K562 (cell line): ENCODE measurements around the gene ARHGAP33. TPM values are rescaled to one million over a fixed set of nuclear protein-coding genes. Genes with fewer than 3 reads are reported as not detected.

ENCODE experiments used
- ARID1B ChIP-seq: fragments of 450-650 bp; IDR thresholded peaks from 2 replicates; pipeline ENCODE4 v1.6.1; 2016; ENCODE audit warnings: antibody characterized with exemption, mild to moderate bottlenecking, inconsistent platforms
- ARNT ChIP-seq, 2 experiments: fragments of 450-650 bp; IDR thresholded peaks; 2 replicates each; pipeline ENCODE4 v1.6.1; 2016; ENCODE audit warnings: mild to moderate bottlenecking in 1 of 2
- CBX3 ChIP-seq, 2 experiments: IDR thresholded peaks; 1 replicate in 1 of 2; 2 replicates in 1 of 2; pipeline ENCODE4 v1.6.1; 2012; ENCODE audit warnings: inconsistent platforms in 2 of 2, low read length in 2 of 2, borderline replicate concordance in 1 of 2, control low read depth in 1 of 2
- CCNT2 ChIP-seq: IDR thresholded peaks from 2 replicates; pipeline ENCODE4 v1.6.1; 2011; ENCODE audit warnings: borderline replicate concordance, low read depth, mild to moderate bottlenecking, moderate library complexity, mixed read lengths, low read length; ENCODE audit not compliant: insufficient read length; ENCODE audit errors: extremely low read depth
- LCOR ChIP-seq: sonication (generic); formaldehyde crosslinking; IDR thresholded peaks from 2 replicates; pipeline ENCODE4 v1.8.0; 2022; ENCODE audit warnings: mild to moderate bottlenecking, missing genetic modification reagents
- MAZ ChIP-seq, 2 experiments: fragments of 450-650 bp in 1 of 2; sonication (generic) in 1 of 2; formaldehyde crosslinking; IDR thresholded peaks in 1 of 2; conservative IDR thresholded peaks in 1 of 2; 2 replicates each; pipeline versions ENCODE4 v1.4.0 to v1.5.0; 2020; ENCODE audit warnings: mild to moderate bottlenecking in 1 of 2, missing genetic modification reagents in 1 of 2
- NFIX ChIP-seq: fragments of 250-450 bp; sonication (Bioruptor Pico); IDR thresholded peaks from 2 replicates; pipeline ENCODE4 v1.4.0; 2020; ENCODE audit warnings: low read depth, mild to moderate bottlenecking, moderate library complexity
- NFYB ChIP-seq: IDR thresholded peaks from 2 replicates; pipeline ENCODE4 v1.6.1; 2011; ENCODE audit warnings: mild to moderate bottlenecking, moderate library complexity; ENCODE audit not compliant: insufficient read length; ENCODE audit errors: extremely low read depth
- NR1H2 ChIP-seq: sonication (generic); formaldehyde crosslinking; IDR thresholded peaks from 2 replicates; pipeline ENCODE4 v1.4.0; 2020; ENCODE audit warnings: mild to moderate bottlenecking, missing genetic modification reagents
- POLR2G ChIP-seq: fragments of 200-400 bp; formaldehyde crosslinking; IDR thresholded peaks from 2 replicates; pipeline ENCODE4 v1.6.1; 2017; ENCODE audit warnings: low read depth, mild to moderate bottlenecking, antibody characterized with exemption, low read length, moderate library complexity
- RBM39 ChIP-seq: fragments of 200-400 bp; formaldehyde crosslinking; optimal IDR thresholded peaks from 2 replicates; pipeline ENCODE3; 2018; ENCODE audit warnings: low read depth, low read length
- RFX7 ChIP-seq: fragments of 250-450 bp; sonication (Bioruptor Pico); IDR thresholded peaks from 2 replicates; pipeline ENCODE4 v1.5.1; 2021; ENCODE audit warnings: mild to moderate bottlenecking
- TRIM24 ChIP-seq, 2 experiments: fragments of 450-650 bp; IDR thresholded peaks; 2 replicates each; pipeline ENCODE4 v1.6.1; 2016
- ZNF143 ChIP-seq: sonication (generic); formaldehyde crosslinking; IDR thresholded peaks from 2 replicates; pipeline ENCODE4 v1.9.0; 2022; ENCODE audit warnings: mild to moderate bottlenecking, missing genetic modification reagents
- ZNF41 ChIP-seq: fragments of 250-450 bp; sonication (Bioruptor Pico); conservative IDR thresholded peaks from 2 replicates; pipeline ENCODE4 v1.4.0; 2020; ENCODE audit warnings: mild to moderate bottlenecking
- ZNF431 ChIP-seq: sonication (generic); formaldehyde crosslinking; IDR thresholded peaks from 2 replicates; pipeline ENCODE4 v1.8.0; 2022; ENCODE audit warnings: mild to moderate bottlenecking, missing genetic modification reagents
- polyA plus RNA-seq, 8 experiments: library from polyadenylated mRNA; depleted of rRNA in 4 of 8; stranded (reverse) in 5 of 8; unstranded in 3 of 8; fragments of >200 nt; fragmentation: Nextera tagmentation in 2 of 8; fragmentation: Illumina TruSeq in 1 of 8; extraction: Ambion mirVana in 2 of 8; extraction: Trizol in 1 of 8; gene quantifications; 2 replicates each; pipeline versions ENCODE4 v1.2.1 to v1.2.3, GENCODE V29; 2011 to 2014; ENCODE audit warnings: inconsistent platforms in 1 of 8, missing spikeins in 1 of 8
- total RNA-seq, 7 experiments: library from RNA; depleted of rRNA in 6 of 7; stranded (reverse); fragments of >200 nt in 6 of 7; fragmentation: Illumina TruSeq in 2 of 7; extraction: Trizol in 2 of 7; gene quantifications; 2 replicates each; pipeline versions ENCODE4 v1.2.1 to v1.2.3, GENCODE V29; 2011 to 2021; ENCODE audit warnings: low replicate concordance in 1 of 7
- TF ChIP-seq, protein P1 (sequence below), 2 experiments: fragments of 450-650 bp in 1 of 2; sonication (generic) in 1 of 2; formaldehyde crosslinking in 1 of 2; IDR thresholded peaks; 2 replicates each; pipeline versions ENCODE4 v1.7.1 to v1.9.0; 2016 to 2022; ENCODE audit warnings: inconsistent platforms in 1 of 2, mild to moderate bottlenecking in 1 of 2, missing genetic modification reagents in 1 of 2
- TF ChIP-seq, protein P2 (sequence below): sonication (generic); IDR thresholded peaks from 2 replicates; pipeline ENCODE4 v1.6.1; 2016

Gene ARHGAP33
- total and polyA plus RNA-seq, 9 of the 15 experiments (the other 6 are each of a cell fraction or from before 2014, with no cell fraction given): 0.06 to 26.6 (median 1.6) TPM; not detected in 1

DNA sequence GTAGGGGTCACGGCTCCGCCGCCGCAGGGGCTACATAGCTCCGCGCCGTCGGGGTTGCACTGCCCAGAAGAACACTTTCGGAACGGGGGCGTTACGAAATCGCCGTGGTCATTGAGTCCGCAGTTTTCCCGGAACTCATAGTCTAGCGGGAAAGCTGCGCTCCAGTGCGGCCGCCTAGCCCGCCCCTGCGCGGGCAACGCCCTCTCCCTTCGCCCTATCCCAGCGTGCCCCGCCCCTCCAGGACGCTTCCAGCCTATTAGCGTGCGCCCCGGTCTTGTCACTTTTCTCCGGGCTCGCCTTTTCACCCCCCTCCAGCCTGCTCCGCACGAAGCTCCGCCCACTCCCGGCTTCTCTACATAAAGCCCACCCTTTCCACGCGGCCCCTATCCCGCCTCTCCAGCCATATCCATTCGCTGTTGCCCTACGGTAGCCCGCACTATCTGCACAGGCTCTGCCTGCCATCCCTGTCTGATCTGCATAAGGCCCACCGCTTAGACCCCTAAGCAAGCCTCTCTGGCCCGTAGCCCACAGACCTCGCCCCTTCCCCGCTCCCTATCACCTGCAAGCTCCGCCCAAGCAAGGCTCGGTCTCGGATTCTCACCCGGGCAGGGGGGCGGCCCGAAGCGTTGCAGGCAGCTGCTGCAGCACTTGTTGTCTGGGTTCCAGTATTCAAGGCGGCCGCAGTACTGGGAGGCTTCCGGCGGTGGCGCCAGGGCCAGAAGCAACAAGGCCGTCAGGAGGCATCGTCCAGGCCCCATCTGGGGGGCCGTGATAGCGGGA is 34.8 kb upstream of the ARHGAP33 start (continued):
- TF ChIP-seq, protein P1, sequence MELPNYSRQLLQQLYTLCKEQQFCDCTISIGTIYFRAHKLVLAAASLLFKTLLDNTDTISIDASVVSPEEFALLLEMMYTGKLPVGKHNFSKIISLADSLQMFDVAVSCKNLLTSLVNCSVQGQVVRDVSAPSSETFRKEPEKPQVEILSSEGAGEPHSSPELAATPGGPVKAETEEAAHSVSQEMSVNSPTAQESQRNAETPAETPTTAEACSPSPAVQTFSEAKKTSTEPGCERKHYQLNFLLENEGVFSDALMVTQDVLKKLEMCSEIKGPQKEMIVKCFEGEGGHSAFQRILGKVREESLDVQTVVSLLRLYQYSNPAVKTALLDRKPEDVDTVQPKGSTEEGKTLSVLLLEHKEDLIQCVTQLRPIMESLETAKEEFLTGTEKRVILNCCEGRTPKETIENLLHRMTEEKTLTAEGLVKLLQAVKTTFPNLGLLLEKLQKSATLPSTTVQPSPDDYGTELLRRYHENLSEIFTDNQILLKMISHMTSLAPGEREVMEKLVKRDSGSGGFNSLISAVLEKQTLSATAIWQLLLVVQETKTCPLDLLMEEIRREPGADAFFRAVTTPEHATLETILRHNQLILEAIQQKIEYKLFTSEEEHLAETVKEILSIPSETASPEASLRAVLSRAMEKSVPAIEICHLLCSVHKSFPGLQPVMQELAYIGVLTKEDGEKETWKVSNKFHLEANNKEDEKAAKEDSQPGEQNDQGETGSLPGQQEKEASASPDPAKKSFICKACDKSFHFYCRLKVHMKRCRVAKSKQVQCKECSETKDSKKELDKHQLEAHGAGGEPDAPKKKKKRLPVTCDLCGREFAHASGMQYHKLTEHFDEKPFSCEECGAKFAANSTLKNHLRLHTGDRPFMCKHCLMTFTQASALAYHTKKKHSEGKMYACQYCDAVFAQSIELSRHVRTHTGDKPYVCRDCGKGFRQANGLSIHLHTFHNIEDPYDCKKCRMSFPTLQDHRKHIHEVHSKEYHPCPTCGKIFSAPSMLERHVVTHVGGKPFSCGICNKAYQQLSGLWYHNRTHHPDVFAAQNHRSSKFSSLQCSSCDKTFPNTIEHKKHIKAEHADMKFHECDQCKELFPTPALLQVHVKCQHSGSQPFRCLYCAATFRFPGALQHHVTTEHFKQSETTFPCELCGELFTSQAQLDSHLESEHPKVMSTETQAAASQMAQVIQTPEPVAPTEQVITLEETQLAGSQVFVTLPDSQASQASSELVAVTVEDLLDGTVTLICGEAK (IDR thresholded peaks at IDR 0.05): peak; percentile 61
- TF ChIP-seq, protein P1 (CRISPR knock-in tag; IDR thresholded peaks at IDR 0.05): no peak
- TF ChIP-seq ARNT (IDR thresholded peaks at IDR 0.05) (peak in 1 of 2 experiments; percentile 44; a peak in 1 of 4 replicates), LCOR (CRISPR knock-in tag) (peak; percentile 61; the same call in 1 of the 2 replicates), ARID1B (peak; percentile 8), NFIX (CRISPR knock-in tag) (no peak), ZNF41 (no peak), CCNT2 (peak; percentile 41), ZNF143 (peak; percentile 49; the same call in 1 of the 2 replicates), CBX3 (IDR thresholded peaks at IDR 0.05; ENCODE audit: borderline replicate concordance in 1 of 2, low read length in 2 of 2) (no peak), POLR2G (peak; percentile 89), RBM39 (peak; percentile 67), MAZ (CRISPR knock-in tag; conservative IDR thresholded peaks at IDR 0.05 in 1 of 2, IDR thresholded peaks at IDR 0.05 in 1 of 2) (peak; percentile 67 to 86), NR1H2 (CRISPR knock-in tag) (no peak), TRIM24 (IDR thresholded peaks at IDR 0.05) (0 out of 4 replicates have a peak, but pooled peaks of 1 of the 2 experiments have one; percentile 7), NFYB (peak; percentile 37), RFX7 (CRISPR knock-in tag) (0 out of 2 replicates have a peak, but pooled peaks have one; percentile 16), ZNF431 (CRISPR knock-in tag) (no peak)
- TF ChIP-seq, protein P2, sequence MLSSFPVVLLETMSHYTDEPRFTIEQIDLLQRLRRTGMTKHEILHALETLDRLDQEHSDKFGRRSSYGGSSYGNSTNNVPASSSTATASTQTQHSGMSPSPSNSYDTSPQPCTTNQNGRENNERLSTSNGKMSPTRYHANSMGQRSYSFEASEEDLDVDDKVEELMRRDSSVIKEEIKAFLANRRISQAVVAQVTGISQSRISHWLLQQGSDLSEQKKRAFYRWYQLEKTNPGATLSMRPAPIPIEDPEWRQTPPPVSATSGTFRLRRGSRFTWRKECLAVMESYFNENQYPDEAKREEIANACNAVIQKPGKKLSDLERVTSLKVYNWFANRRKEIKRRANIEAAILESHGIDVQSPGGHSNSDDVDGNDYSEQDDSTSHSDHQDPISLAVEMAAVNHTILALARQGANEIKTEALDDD: no peak
